OCI-M2 (cell line): ENCODE measurements around the gene HERC3.

Experiments
- DNase-seq: peaks from one replicate; lab custom pipeline; 2025; ENCODE audit not compliant: unreplicated experiment; lab: John Stamatoyannopoulos, UW

The HERC3 gene

DNA sequence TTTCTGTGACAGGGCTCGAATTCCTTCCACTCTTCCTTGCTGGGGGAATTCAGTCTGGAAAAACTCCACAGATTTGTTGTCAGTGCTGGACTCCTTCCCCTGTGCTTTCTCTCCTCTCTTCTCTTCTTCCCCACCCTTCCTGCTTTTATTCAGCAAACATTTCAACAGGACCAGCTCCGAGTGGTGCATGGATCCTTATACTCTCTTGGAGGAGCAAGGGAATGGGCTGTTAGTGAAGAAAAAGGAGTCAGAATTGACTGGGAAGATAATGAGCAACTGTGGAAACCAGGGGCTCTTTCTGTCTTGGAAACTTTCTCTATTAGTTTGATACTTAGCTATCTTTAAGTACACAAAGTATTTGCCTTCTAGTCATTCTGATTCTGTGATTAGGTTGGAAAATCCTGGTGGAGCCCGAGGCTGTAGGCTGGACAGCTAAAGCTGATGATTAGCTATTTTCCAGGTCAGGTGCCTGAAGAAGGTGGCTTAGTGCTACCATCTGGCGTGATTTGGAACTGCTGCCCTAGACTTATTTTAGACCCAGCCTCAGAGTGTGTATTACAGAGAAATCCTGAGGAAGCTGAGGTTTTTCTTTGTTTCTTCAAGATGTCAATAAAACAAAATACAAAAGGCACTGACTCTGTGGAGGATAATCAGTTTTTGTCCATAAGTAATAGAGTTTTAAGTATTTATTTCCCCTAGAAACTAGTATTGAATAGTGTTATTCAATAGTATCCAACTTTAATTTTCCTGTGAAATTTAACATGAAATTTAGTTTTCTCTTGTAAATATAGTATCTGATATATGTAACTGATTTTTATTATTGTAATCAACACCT, 67.0 kb downstream of the HERC3 start:
- DNase-seq, result no peak

DNA sequence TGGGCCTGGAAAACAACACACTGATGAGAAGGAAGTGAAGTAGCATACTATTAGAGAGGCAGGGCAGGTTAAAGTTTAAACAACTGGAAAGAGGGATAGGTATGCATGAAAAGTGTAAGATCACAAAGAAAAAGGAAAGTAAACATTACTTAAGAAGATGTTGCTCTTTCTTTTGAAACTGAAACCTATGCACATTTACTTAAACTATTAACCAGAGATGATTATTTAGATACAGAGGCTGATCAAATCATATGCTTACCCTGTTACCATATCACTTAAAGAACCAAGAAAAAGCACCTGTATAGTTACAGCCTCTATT, 67.6 kb downstream of the HERC3 start:
- DNase-seq, result no peak

DNA sequence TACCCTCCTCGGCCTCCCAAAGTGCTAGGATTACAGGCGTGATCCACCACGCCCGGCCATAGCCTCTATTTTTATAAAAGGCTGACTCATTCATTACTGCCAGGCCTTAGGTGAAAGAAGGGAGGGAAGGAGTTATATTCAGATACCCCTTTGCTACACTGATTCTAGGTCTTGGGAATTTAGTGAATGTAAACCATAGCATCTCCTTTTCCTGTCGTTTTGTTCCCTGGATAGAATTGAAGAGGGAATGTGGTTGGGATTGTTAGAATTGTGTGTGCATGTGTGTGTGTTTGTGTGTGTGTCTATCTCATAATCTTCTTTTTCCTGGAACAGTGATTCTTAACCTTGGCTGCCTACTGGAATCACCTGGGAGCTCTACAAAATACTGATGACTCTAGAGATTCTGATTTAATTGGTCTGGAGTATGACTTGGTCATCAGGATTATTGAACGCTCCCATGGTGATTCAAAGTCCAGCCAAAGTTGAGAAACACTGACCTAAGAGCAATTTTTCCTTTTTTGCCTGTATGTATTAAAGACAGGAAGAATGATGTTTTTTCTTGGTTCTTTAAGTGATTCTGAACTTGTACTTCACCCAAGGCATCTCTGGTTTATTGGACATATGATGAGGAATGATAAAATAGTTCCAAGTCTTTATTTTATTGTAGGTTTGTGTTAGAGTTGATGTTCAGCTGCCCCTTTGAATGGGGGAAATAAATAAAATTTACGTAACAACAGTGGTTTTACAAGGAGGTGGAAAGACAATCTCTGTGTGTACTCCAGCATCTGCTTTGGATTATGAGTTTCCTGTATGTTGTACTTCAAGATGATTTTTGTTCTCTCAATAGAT, 68.4 kb downstream of the HERC3 start:
- no peak for DNase-seq

DNA sequence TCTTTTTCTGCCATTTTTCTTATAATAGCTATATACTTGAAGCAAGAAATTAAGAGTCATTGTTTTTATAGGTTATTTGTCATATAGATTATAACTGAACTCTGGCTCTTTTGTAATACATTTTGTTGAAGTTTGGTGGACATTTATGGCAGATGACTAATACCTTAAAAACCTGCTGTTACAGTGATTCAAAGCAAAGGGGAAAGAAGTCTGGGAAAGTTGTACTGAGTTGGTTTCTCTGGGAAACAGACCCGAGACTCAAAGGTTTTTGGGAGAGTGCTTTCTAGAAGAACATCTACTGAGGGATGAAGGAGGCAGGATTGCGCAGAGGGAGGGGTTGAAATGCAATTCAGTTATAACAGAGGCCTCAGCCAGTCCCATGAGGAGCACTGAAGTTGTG, 69.5 kb downstream of the HERC3 start:
- no peak for DNase-seq

DNA sequence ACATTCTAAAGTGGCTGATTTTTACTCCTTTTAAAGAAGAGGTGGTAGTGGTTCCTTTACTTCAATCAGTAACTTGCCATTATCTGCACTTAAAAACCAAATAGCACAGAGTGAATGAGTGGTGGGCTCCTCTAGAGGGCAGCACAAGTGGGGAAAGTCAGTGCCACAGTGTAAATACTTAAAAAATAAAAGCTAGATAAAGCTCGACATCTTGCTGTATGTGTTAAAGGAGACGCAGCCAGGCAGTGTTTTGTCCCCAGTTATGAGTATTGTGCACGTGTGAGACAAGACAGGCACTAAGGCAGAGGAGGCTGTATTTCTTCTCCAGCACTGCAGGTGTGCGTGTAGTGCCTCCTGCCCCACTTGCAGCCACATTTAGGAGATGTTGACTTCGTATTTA, 80.7 kb downstream of the HERC3 start:
- no peak for DNase-seq

GRCh38 chr4:88673886-88674285, 81.6 kb downstream of the HERC3 start:
- DNase-seq, result no peak

DNA sequence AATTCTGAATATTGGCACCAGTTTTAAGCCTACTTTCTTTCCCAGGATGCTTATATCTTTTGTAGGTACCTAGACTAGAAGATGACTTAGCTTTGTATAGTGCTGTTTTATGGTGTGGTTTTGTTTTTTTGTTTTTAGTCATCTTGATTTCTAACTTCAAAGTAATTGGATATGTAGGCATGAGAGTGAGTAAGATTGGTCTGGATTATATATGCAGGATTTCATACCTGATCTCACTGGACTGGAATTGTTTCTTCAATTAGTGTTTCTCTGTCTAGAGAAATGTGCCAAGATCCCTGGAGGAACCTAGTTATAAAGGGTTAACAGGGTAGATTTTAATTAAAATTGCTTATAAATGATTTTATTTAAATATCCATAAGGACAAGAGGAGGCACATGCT, 82.3 kb downstream of the HERC3 start:
- DNase-seq, result no peak

- DNase-seq, result no peak
Measured at GRCh38 chr4:88674979-88675378, 82.7 kb downstream of the HERC3 start.

- DNase-seq, result no peak
Measured at GRCh38 chr4:88675543-88675942, 83.3 kb downstream of the HERC3 start.

GRCh38 chr4:88681209-88681608, 88.9 kb downstream of the HERC3 start:
- no peak for DNase-seq

DNA sequence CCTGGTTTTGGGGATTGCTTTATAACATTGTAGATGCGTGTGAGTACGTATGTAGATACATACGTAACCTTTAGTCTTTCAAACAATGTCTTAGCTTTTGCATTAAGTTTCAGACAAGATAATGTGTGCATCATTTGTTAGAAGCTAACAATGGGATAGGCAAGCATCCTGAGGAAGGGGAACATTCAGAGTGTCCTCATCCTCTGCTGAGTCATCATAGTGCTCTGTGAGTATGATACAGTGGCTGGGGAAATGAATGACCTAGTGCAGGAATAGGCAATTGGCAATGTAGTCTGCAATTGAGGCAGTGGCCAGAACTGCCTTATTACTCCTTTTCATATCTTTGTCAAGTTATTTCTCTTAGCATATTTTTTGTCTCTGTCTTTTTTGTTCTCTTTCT, 98.1 kb downstream of the HERC3 start:
- DNase-seq, result no peak

DNA sequence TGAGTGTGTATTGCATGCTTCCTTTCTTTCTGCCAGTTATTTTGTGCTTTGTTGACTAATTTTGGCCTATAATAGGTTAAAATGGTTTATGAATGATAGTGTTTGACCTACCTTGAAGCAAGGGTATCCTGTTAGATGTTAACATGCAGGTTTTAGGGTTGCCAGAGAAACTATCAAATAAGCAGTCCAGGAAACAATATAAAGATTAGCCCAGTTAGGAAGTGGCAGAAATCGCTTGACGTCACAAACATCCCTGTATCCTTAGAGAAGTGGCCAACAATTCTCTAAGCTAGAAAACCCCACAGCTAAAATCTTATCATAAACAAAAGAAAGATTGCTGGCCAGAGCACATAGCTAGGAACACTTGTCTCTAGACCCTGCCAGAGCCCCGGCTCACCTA, 101.5 kb downstream of the HERC3 start:
- no peak for DNase-seq

- DNase-seq, result no peak
Measured at GRCh38 chr4:88696630-88697029, 104.3 kb downstream of the HERC3 start.

- no peak for DNase-seq
Measured at GRCh38 chr4:88697141-88697540, 104.9 kb downstream of the HERC3 start.

GRCh38 chr4:88697588-88698329, 105.5 kb downstream of the HERC3 start, which contains the start of gene NAP1L5:
NAP1L5 (minus strand) TSS chr4:88697829; CDS start chr4:88697754, 75 bp downstream.
- DNase-seq, result no peak

DNA sequence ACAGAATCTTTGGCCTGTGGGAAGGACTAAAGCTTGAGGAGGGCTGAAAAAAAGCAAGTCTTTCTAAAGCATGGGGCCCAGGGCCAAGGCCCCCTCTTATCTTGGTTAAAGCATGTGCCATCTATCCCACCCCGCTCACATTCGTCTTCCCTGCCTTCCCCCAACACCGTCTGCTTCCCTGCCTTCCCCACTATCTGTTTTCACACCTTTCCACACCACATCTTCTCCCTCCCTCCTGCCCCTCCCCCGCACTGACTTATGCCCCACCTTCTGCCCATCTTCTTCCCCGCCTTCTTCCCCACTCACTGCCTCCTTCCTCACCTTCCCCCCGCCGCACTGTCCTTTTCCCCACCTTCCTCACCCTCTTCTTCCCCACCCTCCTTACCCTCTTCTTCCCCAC, 106.2 kb downstream of the HERC3 start:
- no peak for DNase-seq

DNA sequence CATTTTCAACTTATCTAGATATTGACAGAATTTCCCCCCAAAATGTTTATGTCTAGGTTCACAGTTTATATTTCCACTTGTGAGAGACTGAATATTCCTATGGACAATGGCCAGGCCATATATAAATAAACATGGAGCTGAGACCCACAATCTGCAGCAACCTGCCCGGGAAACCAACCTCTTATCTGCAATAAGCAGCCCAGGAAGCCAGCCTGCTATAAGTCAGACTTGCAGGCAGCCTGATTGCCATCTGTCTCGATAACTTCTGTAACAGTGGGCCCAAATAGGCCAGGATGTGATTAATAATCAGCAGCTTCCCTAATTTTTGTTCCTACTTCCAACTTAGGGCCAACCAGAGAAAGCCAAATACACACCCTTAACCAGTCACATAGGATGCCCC, 110.5 kb downstream of the HERC3 start:
- DNase-seq, result no peak

GRCh38 chr4:88705223-88705622, 112.9 kb downstream of the HERC3 start:
- no peak for DNase-seq

GRCh38 chr4:88705805-88706492, 113.7 kb downstream of the HERC3 start:
- DNase-seq, result no peak

DNA sequence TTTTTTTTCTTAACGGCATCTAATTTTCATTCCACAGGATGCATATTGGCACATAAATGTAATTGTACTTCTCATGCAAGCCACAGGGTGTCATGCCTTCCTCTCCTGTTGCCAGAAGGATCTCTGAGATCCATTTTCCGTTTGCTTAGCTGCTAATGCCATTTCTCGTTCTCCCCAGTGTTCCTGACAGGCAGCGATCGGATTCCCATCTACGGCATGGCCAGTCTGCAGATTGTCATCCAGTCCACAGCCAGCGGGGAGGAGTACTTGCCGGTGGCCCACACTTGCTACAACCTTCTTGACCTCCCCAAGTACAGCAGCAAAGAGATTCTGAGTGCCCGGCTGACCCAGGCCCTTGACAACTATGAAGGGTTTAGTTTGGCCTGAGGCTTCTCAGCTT, 114.3 kb downstream of the HERC3 start:
- no peak for DNase-seq

GRCh38 chr4:88709989-88710388, 117.7 kb downstream of the HERC3 start:
- DNase-seq, result no peak
